K562 (cell line): Measurements from ENCODE around the gene SP2. TPM values are rescaled to one million over a fixed set of nuclear protein-coding genes. Genes with fewer than 3 reads are reported as not detected.

Experiments used
- ATAC-seq: fragments of 200-7000 bp; cut with Tn5 transposase; 3 replicates; pipeline ENCODE4 v1.9.1; 2020; ENCODE audit warnings: moderate library complexity
- BruUV-seq: library from RNA; stranded (reverse); fragments of 400-500 nt; replicated peaks from 2 replicates; lab custom pipeline; 2021; lab: Mats Ljungman, UMichigan
- CTCF ChIA-PET: fragments of 300-600 bp; formaldehyde crosslinking; extraction: SDS; loops from one replicate; lab custom pipeline; 2021; ENCODE audit warnings: low intra/inter-chr PET ratio; lab: Yijun Ruan, JAX
- POLR2A ChIA-PET: fragments of 300-600, 350-650 bp; sonication (Branson Sonifier 250); formaldehyde crosslinking; extraction: SDS; loops from one replicate; lab custom pipeline; 2021; ENCODE audit warnings: antibody characterized with exemption, inconsistent platforms; lab: Yijun Ruan, JAX
- DNase-seq, 4 experiments: peaks; one replicate each; pipeline versions ENCODE4 v3.0.0 to v3.0.0-alpha.2; 2011 to 2018; ENCODE audit warnings: low spot score in 3 of 4, mixed read lengths in 3 of 4; ENCODE audit errors: extremely low read depth in 1 of 4
- FAIRE-seq: peaks from 2 replicates; lab custom pipeline; 2011; peaks lifted over from hg19 to GRCh38; lab: Jason Lieb, UNC
- H2AFZ ChIP-seq: 2 replicates; pipeline ENCODE4 v1.6.0; 2011; ENCODE audit warnings: low read depth, low read length, control low read depth, inconsistent platforms
- H3K27ac ChIP-seq: fragments of 200-600 bp; 3 replicates; pipeline ENCODE4 v1.8.0; 2011; ENCODE audit warnings: low read depth, mild to moderate bottlenecking, control low read depth, inconsistent platforms, low read length, moderate library complexity, mixed read lengths; ENCODE audit errors: extremely low read depth
- H3K27me3 ChIP-seq, 2 experiments: fragments of 300-600 bp in 1 of 2; 2 replicates in 1 of 2; 3 replicates in 1 of 2; pipeline versions ENCODE4 v1.6.0 to v1.8.0; 2011; ENCODE audit warnings: inconsistent platforms in 2 of 2, low read length in 2 of 2, mild to moderate bottlenecking in 1 of 2, mixed read lengths in 1 of 2, moderate library complexity in 1 of 2; ENCODE audit not compliant: control insufficient read depth in 2 of 2, insufficient read depth in 2 of 2
- H3K36me3 ChIP-seq: fragments of 300-600 bp; 3 replicates; pipeline ENCODE4 v1.8.0; 2011; ENCODE audit warnings: mild to moderate bottlenecking, low read length, inconsistent platforms; ENCODE audit not compliant: control insufficient read depth, insufficient read depth
- H3K4me1 ChIP-seq, 2 experiments: fragments of 200-600 bp in 1 of 2; replicated peaks in 1 of 2; 2 replicates in 1 of 2; 3 replicates in 1 of 2; pipeline versions ENCODE4 v1.5.1 to v1.8.0; 2011; ENCODE audit warnings: inconsistent platforms in 2 of 2, low read length in 2 of 2, mild to moderate bottlenecking in 1 of 2, mixed read lengths in 1 of 2, moderate library complexity in 1 of 2; ENCODE audit not compliant: control insufficient read depth in 2 of 2, insufficient read depth in 2 of 2
- H3K4me2 ChIP-seq: 2 replicates; pipeline ENCODE4 v1.6.1; 2011; ENCODE audit warnings: low read length, control low read depth, inconsistent platforms, mixed read lengths; ENCODE audit not compliant: insufficient read depth
- H3K4me3 ChIP-seq: fragments of 200-600 bp; sonication (generic), shearing (Covaris generic); 2 replicates; pipeline ENCODE4 v1.5.1; 2016; ENCODE audit warnings: control low read depth, inconsistent platforms
- H3K79me2 ChIP-seq: fragments of 200-600 bp; 3 replicates; pipeline ENCODE4 v1.8.0; 2011; ENCODE audit warnings: low read length, inconsistent platforms; ENCODE audit not compliant: control insufficient read depth, insufficient read depth
- H3K9ac ChIP-seq, 2 experiments: 2 replicates each; pipeline versions ENCODE4 v1.6.0 to v1.6.1; 2011; ENCODE audit warnings: low read depth in 2 of 2, low read length in 2 of 2, control low read depth in 1 of 2, inconsistent platforms in 1 of 2, mild to moderate bottlenecking in 1 of 2, mixed read lengths in 1 of 2; ENCODE audit not compliant: insufficient read depth in 1 of 2
- H3K9me1 ChIP-seq: one replicate; pipeline ENCODE4 v1.6.0; 2011; ENCODE audit warnings: inconsistent platforms, mild to moderate bottlenecking, low read length, moderate library complexity; ENCODE audit not compliant: control insufficient read depth, insufficient read depth
- H3K9me3 ChIP-seq: replicated peaks from 2 replicates; pipeline ENCODE4 v1.5.1; 2011; ENCODE audit warnings: low read depth, low read length, inconsistent platforms; ENCODE audit not compliant: control insufficient read depth, insufficient read depth
- H4K20me1 ChIP-seq: replicated peaks from 2 replicates; pipeline ENCODE4 v1.6.1; 2011; ENCODE audit warnings: low read length, inconsistent platforms, mixed read lengths; ENCODE audit not compliant: control insufficient read depth, insufficient read depth
- ARID1B ChIP-seq: fragments of 450-650 bp; IDR thresholded peaks from 2 replicates; pipeline ENCODE4 v1.6.1; 2016; ENCODE audit warnings: antibody characterized with exemption, mild to moderate bottlenecking, inconsistent platforms
- ARID2 ChIP-seq: fragments of 450-650 bp; IDR thresholded peaks from 2 replicates; pipeline ENCODE4 v1.6.1; 2017; ENCODE audit warnings: antibody characterized with exemption, mild to moderate bottlenecking
- ASH1L ChIP-seq: fragments of 450-650 bp; IDR thresholded peaks from 2 replicates; pipeline ENCODE4 v1.6.1; 2018; ENCODE audit warnings: borderline replicate concordance, mild to moderate bottlenecking, low read depth; ENCODE audit not compliant: partially characterized antibody
- LEF1 ChIP-seq: fragments of 450-650 bp; IDR thresholded peaks from 2 replicates; pipeline ENCODE4 v1.6.1; 2016; ENCODE audit warnings: mild to moderate bottlenecking
- MAFF ChIP-seq: IDR thresholded peaks from 2 replicates; pipeline ENCODE4 v1.6.1; 2012; ENCODE audit warnings: low read length, improper control_type of control experiment
- PRPF4 ChIP-seq: fragments of 200-400 bp; formaldehyde crosslinking; IDR thresholded peaks from one replicate; pipeline ENCODE4 v1.6.1; 2017; ENCODE audit warnings: low read length, low read depth, mild to moderate bottlenecking; ENCODE audit not compliant: insufficient read depth, poor library complexity, severe bottlenecking
- SMAD3 ChIP-seq: fragments of 450-650 bp; formaldehyde crosslinking; conservative IDR thresholded peaks from 2 replicates; pipeline ENCODE4 v1.4.0; 2020; ENCODE audit warnings: mild to moderate bottlenecking
- SOX6 ChIP-seq: fragments of 450-650 bp; IDR thresholded peaks from 2 replicates; pipeline ENCODE4 v1.6.1; 2014; ENCODE audit warnings: mild to moderate bottlenecking
- SP2 ChIP-seq: IDR thresholded peaks from 2 replicates; pipeline ENCODE4 v1.6.1; 2011; ENCODE audit warnings: mild to moderate bottlenecking, low read depth, low read length, moderate library complexity; ENCODE audit not compliant: poor library complexity, severe bottlenecking; ENCODE audit errors: extremely low read depth
- ZC3H8 ChIP-seq: fragments of 450-650 bp; IDR thresholded peaks from 2 replicates; pipeline ENCODE4 v1.6.1; 2017
- ZNF165 ChIP-seq: fragments of 250-450 bp; sonication (Bioruptor Pico); IDR thresholded peaks from 2 replicates; pipeline ENCODE4 v1.4.0; 2020; ENCODE audit warnings: borderline replicate concordance
- WGBS: fragments of 100-300 bp; shearing (Covaris generic); methylation state at CpG from one replicate; pipeline ENCODE4 v1.1.6; 2016; ENCODE audit warnings: low coverage, mixed read lengths; ENCODE audit not compliant: insufficient coverage; ENCODE audit errors: missing lambda C conversion rate; 5-methylcytosine and 5-hydroxymethylcytosine counted together
- in situ Hi-C: fragments of 300-500 bp; cut with MboI; formaldehyde crosslinking; loops from 4 replicates; pipeline ENCODE4 v1.15.0; 2018; ENCODE audit warnings: inconsistent platforms, mixed read lengths
- intact Hi-C: fragments of 100-400 bp; cut with micrococcal nuclease; formaldehyde crosslinking; loops from 2 replicates; pipeline ENCODE4 v1.14.2; 2022
- polyA plus RNA-seq, 8 experiments: library from polyadenylated mRNA; depleted of rRNA in 4 of 8; stranded (reverse) in 5 of 8; unstranded in 3 of 8; fragments of >200 nt; fragmentation: Nextera tagmentation in 2 of 8; fragmentation: Illumina TruSeq in 1 of 8; extraction: Ambion mirVana in 2 of 8; extraction: Trizol in 1 of 8; gene quantifications; 2 replicates each; pipeline versions ENCODE4 v1.2.1 to v1.2.3, GENCODE V29; 2011 to 2014; ENCODE audit warnings: inconsistent platforms in 1 of 8, missing spikeins in 1 of 8
- total RNA-seq, 7 experiments: library from RNA; depleted of rRNA in 6 of 7; stranded (reverse); fragments of >200 nt in 6 of 7; fragmentation: Illumina TruSeq in 2 of 7; extraction: Trizol in 2 of 7; gene quantifications; 2 replicates each; pipeline versions ENCODE4 v1.2.1 to v1.2.3, GENCODE V29; 2011 to 2021; ENCODE audit warnings: low replicate concordance in 1 of 7
- TF ChIP-seq, protein P1 (sequence below): fragments of 450-650 bp; IDR thresholded peaks from 2 replicates; pipeline ENCODE4 v1.6.1; 2016; ENCODE audit warnings: borderline replicate concordance
- TF ChIP-seq, protein P2 (sequence below): sonication (generic); formaldehyde crosslinking; IDR thresholded peaks from 2 replicates; pipeline ENCODE4 v1.8.0; 2022; ENCODE audit warnings: missing genetic modification reagents, mild to moderate bottlenecking, borderline replicate concordance
- TF ChIP-seq, protein P3 (sequence below): sonication (generic); formaldehyde crosslinking; IDR thresholded peaks from 2 replicates; pipeline ENCODE4 v1.8.1; 2023; ENCODE audit warnings: mild to moderate bottlenecking, missing genetic modification reagents, moderate library complexity
- TF ChIP-seq, protein P4 (sequence below): fragments of 450-650 bp; IDR thresholded peaks from 2 replicates; pipeline ENCODE4 v1.6.1; 2016; ENCODE audit warnings: missing biosample characterization, missing genetic modification characterization
- TF ChIP-seq, protein P5 (sequence below): fragments of 200-800 bp; sonication (Bioruptor generic); IDR thresholded peaks from 2 replicates; pipeline ENCODE4 v1.6.1; 2017; ENCODE audit warnings: missing genetic modification characterization, missing compliant biosample characterization

Gene SP2
- total and polyA plus RNA-seq, 9 of the 15 experiments (the other 6 are each of a cell fraction or from before 2014, with no cell fraction given) = 0.77 to 22.3 (median 2.3) TPM

DNA sequence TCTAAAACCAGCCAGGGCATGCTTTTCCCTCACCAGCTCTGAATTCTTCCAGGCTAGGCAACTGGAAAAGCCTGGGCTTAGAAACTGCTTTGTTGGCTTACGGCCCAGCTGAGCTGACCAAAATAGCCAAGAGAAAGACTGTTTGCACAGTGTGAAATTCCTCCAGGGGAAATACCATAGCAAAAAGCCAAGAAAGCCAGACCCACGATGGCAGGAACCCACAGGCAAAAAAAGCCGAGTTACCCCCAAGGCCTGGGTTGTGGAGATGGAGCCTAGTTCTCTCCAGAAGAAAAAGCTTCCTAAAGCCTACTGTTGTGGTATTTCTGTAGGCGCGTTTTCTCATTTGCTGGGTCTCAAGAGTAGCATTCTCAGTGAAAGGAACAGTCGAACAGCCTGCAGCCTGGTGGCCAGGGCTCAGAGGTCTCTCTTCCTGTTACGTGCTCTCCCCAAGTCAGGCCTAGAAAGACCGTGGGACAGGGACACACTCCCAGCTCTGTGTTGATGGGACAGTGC, 9.2 kb downstream of the SP2 start:
- Histone ChIP-seq H3K79me2 (peaks cover 6% of the 10 kb centered on the region; the same call in 2 of the 3 replicates), H3K4me2 (no peak overlapping the region), H3K9ac (peak overlapping the region in 1 of 2 experiments; percentile 54; a peak in 1 of 4 replicates), H2AFZ (no peak overlapping the region), H4K20me1 (peaks cover 5% of the 10 kb centered on the region), H3K36me3 (peaks cover 6% of the 10 kb centered on the region; the same call in 1 of the 3 replicates), H3K27ac (no peak overlapping the region), H3K9me3 (no peaks in the 10 kb centered on the region), H3K4me3 (no peak overlapping the region), H3K27me3 (no peaks in the 10 kb centered on the region), H3K4me1 (peaks cover 13 to 18% of the 10 kb centered on the region in 2 experiments), H3K9me1 (no peaks in the 10 kb centered on the region)
- POLR2A ChIA-PET = interaction anchor here (0.6 to 1.7 kb wide), 7 partner anchors 9 to 134 kb away, joined by 3 to 7 read pairs (median 4); partner anchors contain the start of gene SP2
- DNase-seq = no peak
- no TSS peak for BruUV-seq
- WGBS = 90% methylated on average over 8 of the region's 8 CpGs
- ATAC-seq = no peak
- intact Hi-C loops (no loop called here), in situ Hi-C loops (no loop called here)
- CTCF ChIA-PET = no interaction called here
- FAIRE-seq = no peak
- TF ChIP-seq, protein P1, sequence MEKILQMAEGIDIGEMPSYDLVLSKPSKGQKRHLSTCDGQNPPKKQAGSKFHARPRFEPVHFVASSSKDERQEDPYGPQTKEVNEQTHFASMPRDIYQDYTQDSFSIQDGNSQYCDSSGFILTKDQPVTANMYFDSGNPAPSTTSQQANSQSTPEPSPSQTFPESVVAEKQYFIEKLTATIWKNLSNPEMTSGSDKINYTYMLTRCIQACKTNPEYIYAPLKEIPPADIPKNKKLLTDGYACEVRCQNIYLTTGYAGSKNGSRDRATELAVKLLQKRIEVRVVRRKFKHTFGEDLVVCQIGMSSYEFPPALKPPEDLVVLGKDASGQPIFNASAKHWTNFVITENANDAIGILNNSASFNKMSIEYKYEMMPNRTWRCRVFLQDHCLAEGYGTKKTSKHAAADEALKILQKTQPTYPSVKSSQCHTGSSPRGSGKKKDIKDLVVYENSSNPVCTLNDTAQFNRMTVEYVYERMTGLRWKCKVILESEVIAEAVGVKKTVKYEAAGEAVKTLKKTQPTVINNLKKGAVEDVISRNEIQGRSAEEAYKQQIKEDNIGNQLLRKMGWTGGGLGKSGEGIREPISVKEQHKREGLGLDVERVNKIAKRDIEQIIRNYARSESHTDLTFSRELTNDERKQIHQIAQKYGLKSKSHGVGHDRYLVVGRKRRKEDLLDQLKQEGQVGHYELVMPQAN = no peak
- TF ChIP-seq ASH1L (no peak), ARID1B (no peak), LEF1 (no peak), ARID2 (no peak), PRPF4 (no peak), ZNF165 (CRISPR knock-in tag) (no peak), MAFF (no peak), SP2 (no peak), ZC3H8 (no peak), SMAD3 (no peak), SOX6 (no peak)
- TF ChIP-seq, protein P2, sequence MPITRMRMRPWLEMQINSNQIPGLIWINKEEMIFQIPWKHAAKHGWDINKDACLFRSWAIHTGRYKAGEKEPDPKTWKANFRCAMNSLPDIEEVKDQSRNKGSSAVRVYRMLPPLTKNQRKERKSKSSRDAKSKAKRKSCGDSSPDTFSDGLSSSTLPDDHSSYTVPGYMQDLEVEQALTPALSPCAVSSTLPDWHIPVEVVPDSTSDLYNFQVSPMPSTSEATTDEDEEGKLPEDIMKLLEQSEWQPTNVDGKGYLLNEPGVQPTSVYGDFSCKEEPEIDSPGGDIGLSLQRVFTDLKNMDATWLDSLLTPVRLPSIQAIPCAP (CRISPR knock-in tag) = no peak
- TF ChIP-seq, protein P3, sequence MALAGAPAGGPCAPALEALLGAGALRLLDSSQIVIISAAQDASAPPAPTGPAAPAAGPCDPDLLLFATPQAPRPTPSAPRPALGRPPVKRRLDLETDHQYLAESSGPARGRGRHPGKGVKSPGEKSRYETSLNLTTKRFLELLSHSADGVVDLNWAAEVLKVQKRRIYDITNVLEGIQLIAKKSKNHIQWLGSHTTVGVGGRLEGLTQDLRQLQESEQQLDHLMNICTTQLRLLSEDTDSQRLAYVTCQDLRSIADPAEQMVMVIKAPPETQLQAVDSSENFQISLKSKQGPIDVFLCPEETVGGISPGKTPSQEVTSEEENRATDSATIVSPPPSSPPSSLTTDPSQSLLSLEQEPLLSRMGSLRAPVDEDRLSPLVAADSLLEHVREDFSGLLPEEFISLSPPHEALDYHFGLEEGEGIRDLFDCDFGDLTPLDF = no peak
- TF ChIP-seq, protein P4, sequence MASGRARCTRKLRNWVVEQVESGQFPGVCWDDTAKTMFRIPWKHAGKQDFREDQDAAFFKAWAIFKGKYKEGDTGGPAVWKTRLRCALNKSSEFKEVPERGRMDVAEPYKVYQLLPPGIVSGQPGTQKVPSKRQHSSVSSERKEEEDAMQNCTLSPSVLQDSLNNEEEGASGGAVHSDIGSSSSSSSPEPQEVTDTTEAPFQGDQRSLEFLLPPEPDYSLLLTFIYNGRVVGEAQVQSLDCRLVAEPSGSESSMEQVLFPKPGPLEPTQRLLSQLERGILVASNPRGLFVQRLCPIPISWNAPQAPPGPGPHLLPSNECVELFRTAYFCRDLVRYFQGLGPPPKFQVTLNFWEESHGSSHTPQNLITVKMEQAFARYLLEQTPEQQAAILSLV = no peak
- TF ChIP-seq, protein P5, sequence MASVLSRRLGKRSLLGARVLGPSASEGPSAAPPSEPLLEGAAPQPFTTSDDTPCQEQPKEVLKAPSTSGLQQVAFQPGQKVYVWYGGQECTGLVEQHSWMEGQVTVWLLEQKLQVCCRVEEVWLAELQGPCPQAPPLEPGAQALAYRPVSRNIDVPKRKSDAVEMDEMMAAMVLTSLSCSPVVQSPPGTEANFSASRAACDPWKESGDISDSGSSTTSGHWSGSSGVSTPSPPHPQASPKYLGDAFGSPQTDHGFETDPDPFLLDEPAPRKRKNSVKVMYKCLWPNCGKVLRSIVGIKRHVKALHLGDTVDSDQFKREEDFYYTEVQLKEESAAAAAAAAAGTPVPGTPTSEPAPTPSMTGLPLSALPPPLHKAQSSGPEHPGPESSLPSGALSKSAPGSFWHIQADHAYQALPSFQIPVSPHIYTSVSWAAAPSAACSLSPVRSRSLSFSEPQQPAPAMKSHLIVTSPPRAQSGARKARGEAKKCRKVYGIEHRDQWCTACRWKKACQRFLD = no peak
